HG02840 (cell line): ENCODE results near the gene KCNG2.
"Not testable (repeated sequence)": the region's sequence is repeated elsewhere in the genome, so short reads cannot be mapped to it uniquely, and the experiment has no call there.

Experiments used
- ATAC-seq: cut with Tn5 transposase; IDR thresholded peaks from one replicate; pipeline ENCODE4 v1.9.1; 2021; ENCODE audit warnings: mild to moderate bottlenecking, moderate library complexity, moderate number of reproducible peaks; ENCODE audit not compliant: unreplicated experiment, low FRiP score

Gene KCNG2

GRCh38 chr18:79878246-79878645, 80.5 kb downstream of the KCNG2 start:
- not testable (repeated sequence) for ATAC-seq

GRCh38 chr18:79878741-79879378, 81.1 kb downstream of the KCNG2 start:
- no peak for ATAC-seq

GRCh38 chr18:79879566-79879965, 81.8 kb downstream of the KCNG2 start:
- ATAC-seq, result no peak

- no peak for ATAC-seq
Measured at GRCh38 chr18:79881695-79882094, 84.0 kb downstream of the KCNG2 start.

- ATAC-seq, result no peak
Measured at GRCh38 chr18:79882522-79883241, 84.9 kb downstream of the KCNG2 start.

- no peak for ATAC-seq
Measured at GRCh38 chr18:79883461-79884293, 85.9 kb downstream of the KCNG2 start.

- no peak for ATAC-seq
Measured at GRCh38 chr18:79884294-79884962, 86.7 kb downstream of the KCNG2 start.

- no peak for ATAC-seq
Measured at GRCh38 chr18:79884963-79885728, 87.4 kb downstream of the KCNG2 start.

GRCh38 chr18:79887181-79888000, 89.7 kb downstream of the KCNG2 start:
- no peak for ATAC-seq

GRCh38 chr18:79888016-79888415, 90.3 kb downstream of the KCNG2 start:
- no peak for ATAC-seq

- no peak for ATAC-seq
Measured at GRCh38 chr18:79889569-79889968, 91.8 kb downstream of the KCNG2 start.

- no peak for ATAC-seq
Measured at GRCh38 chr18:79890674-79891073, 92.9 kb downstream of the KCNG2 start.

GRCh38 chr18:79896738-79897137, 99.0 kb downstream of the KCNG2 start:
- ATAC-seq, result no peak

- ATAC-seq, result no peak
Measured at GRCh38 chr18:79897940-79898625, 100.3 kb downstream of the KCNG2 start.

- ATAC-seq, result no peak
Measured at GRCh38 chr18:79898952-79899608, 101.3 kb downstream of the KCNG2 start.

- no peak for ATAC-seq
Measured at GRCh38 chr18:79899609-79900445, 102.1 kb downstream of the KCNG2 start.
